GM23248 (cell line): ENCODE data around the gene GSAP.

Source experiments
- EZH2 ChIP-seq: fragments of 200-600 bp; sonication (generic); IDR thresholded peaks from 2 replicates; pipeline ENCODE4 v1.6.1; 2018; ENCODE audit warnings: antibody characterized with exemption, mild to moderate bottlenecking; ENCODE audit not compliant: insufficient read depth, poor library complexity, severe bottlenecking
- EZH2phosphoT487 ChIP-seq: fragments of 200-600 bp; sonication (generic); IDR thresholded peaks from 2 replicates; pipeline ENCODE4 v1.6.1; 2018; ENCODE audit warnings: antibody characterized with exemption, moderate library complexity, mild to moderate bottlenecking, low read depth; ENCODE audit not compliant: insufficient read depth

GRCh38 chr7:77388055-77388641 lies 28.0 kb downstream of the GSAP start:
- TF ChIP-seq EZH2 (no peak), EZH2phosphoT487 (no peak)
